Sigmoid colon (tissue), 4 donors: ENCODE data around the gene PTPRD.

Experiments
- EP300 ChIP-seq, 4 donors: sonication (generic); formaldehyde crosslinking; IDR thresholded peaks; one replicate each; pipeline ENCODE4 v1.6.1; 2017; ENCODE audit warnings: antibody characterized with exemption in 4 of 4
- POLR2A ChIP-seq, 2 donors: fragments of 450-650 bp; IDR thresholded peaks; one replicate each; pipeline ENCODE4 v1.6.1; 2016; ENCODE audit warnings: antibody characterized with exemption in 2 of 2, mild to moderate bottlenecking in 2 of 2, moderate library complexity in 2 of 2

DNA sequence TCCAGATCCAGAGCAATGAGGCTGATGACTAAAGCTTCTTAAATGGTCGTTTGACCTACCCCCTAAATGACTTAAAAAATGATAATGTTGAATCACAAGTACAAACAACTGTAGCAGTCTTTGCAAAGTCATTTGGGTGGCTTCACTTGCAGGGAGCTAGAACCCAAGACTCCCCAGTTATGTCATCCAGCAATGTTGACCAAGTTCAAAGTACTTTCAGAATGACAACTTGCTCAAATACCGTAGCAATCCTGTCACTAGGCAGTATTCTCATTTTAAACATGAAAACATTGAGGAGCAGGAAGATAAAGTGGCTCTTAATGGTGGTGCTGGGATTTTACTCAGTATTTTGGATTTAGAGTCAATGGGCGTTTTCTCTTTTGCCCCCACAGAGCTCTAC, 1596.2 kb downstream of the PTPRD start:
- no peak for TF ChIP-seq EP300 (IDR thresholded peaks at IDR 0.05)
- TF ChIP-seq POLR2A (IDR thresholded peaks at IDR 0.05) = no peak
